Lower lobe of right lung (tissue), 2 donors: Measurements from ENCODE around the gene PDLIM5. TPM values are rescaled to one million over a fixed set of nuclear protein-coding genes. Genes with fewer than 3 reads are reported as not detected.

Experiments used
- ATAC-seq, 2 donors: fragments of 200-7000 bp; cut with Tn5 transposase; one replicate each; pipeline ENCODE4 v1.9.1; 2020 to 2022; ENCODE audit warnings: mild to moderate bottlenecking in 2 of 2, moderate library complexity in 2 of 2
- DNase-seq: peaks from one replicate; pipeline ENCODE4 v3.0.0-alpha.2; 2020
- H3K27ac ChIP-seq: fragments of 200-600 bp; one replicate; pipeline ENCODE4 v1.8.0; 2022
- H3K27me3 ChIP-seq: fragments of 200-600 bp; one replicate; pipeline ENCODE4 v1.8.0; 2022; ENCODE audit warnings: low read depth
- H3K36me3 ChIP-seq: fragments of 200-600 bp; one replicate; pipeline ENCODE4 v1.8.0; 2022; ENCODE audit warnings: mild to moderate bottlenecking
- H3K4me1 ChIP-seq: fragments of 200-600 bp; one replicate; pipeline ENCODE4 v1.8.0; 2022
- H3K4me3 ChIP-seq: fragments of 200-600 bp; one replicate; pipeline ENCODE4 v1.8.0; 2022; ENCODE audit warnings: mild to moderate bottlenecking
- H3K9me3 ChIP-seq: fragments of 200-600 bp; one replicate; pipeline ENCODE4 v1.8.0; 2022
- CTCF ChIP-seq: fragments of 200-600 bp; IDR thresholded peaks from one replicate; pipeline ENCODE4 v1.8.0; 2022; ENCODE audit warnings: antibody characterized with exemption, mild to moderate bottlenecking
- intact Hi-C: fragments of 100-400 bp; cut with DNase I; formaldehyde crosslinking; loops from one replicate; pipeline ENCODE4 v1.11.0; 2022
- total RNA-seq: library from RNA; stranded (reverse); fragmentation: NEBNext Ultra II Directional; extraction: Animal tissue kit (Norgen Biotek cat#: 25700); gene quantifications from one replicate; pipeline ENCODE4 v1.2.1, GENCODE V29; 2021
- donor health status: DM: no; HTN: yes; CAD: no; lungs with severe emphysema.

PDLIM5 gene
- total RNA-seq, 1 donor from 2014 or later: 75.8 TPM

GRCh38 chr4:94486372-94486801 lies 34.6 kb downstream of the PDLIM5 start:
- intact Hi-C loops: no loop called here
- TF ChIP-seq CTCF: no peak
- Histone ChIP-seq H3K27ac (no peak overlapping the region), H3K4me1 (peaks cover 8% of the 10 kb centered on the region), H3K9me3 (no peaks in the 10 kb centered on the region), H3K36me3 (no peaks in the 10 kb centered on the region), H3K27me3 (no peaks in the 10 kb centered on the region), H3K4me3 (no peak overlapping the region)
- DNase-seq: no peak
- ATAC-seq: peak in 1 of 2 donors; percentile 44

- no peak for DNase-seq
- TF ChIP-seq CTCF: no peak
- no peaks in the 10 kb centered on the region for H3K9me3 ChIP-seq
- H3K36me3 ChIP-seq: no peaks in the 10 kb centered on the region
- no peak for ATAC-seq
- H3K27ac ChIP-seq: no peak overlapping the region
- peaks cover 8% of the 10 kb centered on the region for H3K4me1 ChIP-seq
- no peaks in the 10 kb centered on the region for H3K27me3 ChIP-seq
- intact Hi-C loops: no loop called here
- H3K4me3 ChIP-seq: no peak overlapping the region
These were observed 36.9 kb downstream of the PDLIM5 start for GRCh38 chr4:94488670-94489069.

- Histone ChIP-seq H3K27ac (no peak overlapping the region), H3K9me3 (no peaks in the 10 kb centered on the region), H3K4me3 (no peak overlapping the region), H3K4me1 (peaks cover 8% of the 10 kb centered on the region), H3K27me3 (no peaks in the 10 kb centered on the region), H3K36me3 (no peaks in the 10 kb centered on the region)
- DNase-seq (no peak), ATAC-seq (no peak)
- no peak for TF ChIP-seq CTCF
- intact Hi-C loops: no loop called here
These were observed 37.4 kb downstream of the PDLIM5 start for GRCh38 chr4:94489098-94489497.

GRCh38 chr4:94490437-94490836 lies 38.7 kb downstream of the PDLIM5 start:
- no peaks in the 10 kb centered on the region for H3K27me3 ChIP-seq
- no peak for DNase-seq
- H3K4me1 ChIP-seq: peaks cover 8% of the 10 kb centered on the region
- intact Hi-C loops: no loop called here
- no peak for ATAC-seq
- no peak overlapping the region for H3K27ac ChIP-seq
- no peaks in the 10 kb centered on the region for H3K36me3 ChIP-seq
- H3K9me3 ChIP-seq: no peaks in the 10 kb centered on the region
- TF ChIP-seq CTCF: no peak
- no peak overlapping the region for H3K4me3 ChIP-seq

- TF ChIP-seq CTCF: no peak
- no peak for ATAC-seq
These were observed 39.6 kb downstream of the PDLIM5 start for GRCh38 chr4:94491322-94491721.

GRCh38 chr4:94495408-94495807 lies 43.7 kb downstream of the PDLIM5 start:
- intact Hi-C loops: no loop called here

More at GRCh38 chr4:94491322-94491721, 39.6 kb downstream of the PDLIM5 start:
- no peaks in the 10 kb centered on the region for H3K27me3 ChIP-seq
- H3K4me3 ChIP-seq: no peak overlapping the region
- H3K4me1 ChIP-seq: peaks cover 6% of the 10 kb centered on the region
- intact Hi-C loops: no loop called here
- H3K9me3 ChIP-seq: no peaks in the 10 kb centered on the region
- no peak overlapping the region for H3K27ac ChIP-seq
- H3K36me3 ChIP-seq: no peaks in the 10 kb centered on the region
- DNase-seq: no peak

More at GRCh38 chr4:94495408-94495807, 43.7 kb downstream of the PDLIM5 start:
- no peaks in the 10 kb centered on the region for H3K4me1 ChIP-seq
- H3K4me3 ChIP-seq: no peak overlapping the region
- no peak overlapping the region for H3K27ac ChIP-seq
- H3K27me3 ChIP-seq: no peaks in the 10 kb centered on the region
- no peak for ATAC-seq
- TF ChIP-seq CTCF: no peak
- no peak for DNase-seq
- H3K36me3 ChIP-seq: no peaks in the 10 kb centered on the region
- no peaks in the 10 kb centered on the region for H3K9me3 ChIP-seq
